ENCODE data around the gene RASGEF1B. TPM values are rescaled to one million over a fixed set of nuclear protein-coding genes. Genes with fewer than 3 reads are reported as not detected.

RASGEF1B gene
- total and polyA plus RNA-seq, 4 donors, result 8.9 to 57.4 (median 32.1) TPM

GRCh38 chr4:81519856-81520255 is 48.1 kb upstream of the RASGEF1B start:
- H3K4me1 ChIP-seq (ENCODE audit: control insufficient read depth in 4 of 4, insufficient read depth in 4 of 4, low read length in 3 of 4), result no peaks in the 10 kb centered on the region
- no peak for DNase-seq (ENCODE audit: low spot score)
- no peak overlapping the region for H3K27ac ChIP-seq (ENCODE audit: low read depth in 1 of 2, low read length in 2 of 2)
- WGBS, result 80% methylated on average over 6 of the region's 6 CpGs
- H3K9me3 ChIP-seq (ENCODE audit: control insufficient read depth in 4 of 4, low read length in 3 of 4), result no peaks in the 10 kb centered on the region
- H3K9ac ChIP-seq (ENCODE audit: low read depth in 1 of 2, low read length in 2 of 2), result no peak overlapping the region
- no peaks in the 10 kb centered on the region for H3K27me3 ChIP-seq (ENCODE audit: control insufficient read depth in 4 of 4, insufficient read depth in 4 of 4, low read length in 3 of 4)
- H3K36me3 ChIP-seq (ENCODE audit: control insufficient read depth in 4 of 4, insufficient read depth in 3 of 4, low read depth in 1 of 4, low read length in 3 of 4), result no peaks in the 10 kb centered on the region
- H3K4me3 ChIP-seq (ENCODE audit: low read depth in 1 of 3, low read length in 3 of 3), result no peak overlapping the region
- TF ChIP-seq TAF1 (conservative IDR thresholded peaks at IDR 0.05), result no peak
- no peak for TF ChIP-seq RXRA (IDR thresholded peaks at IDR 0.05)
- no peak for TF ChIP-seq ATF3 (IDR thresholded peaks at IDR 0.05)
- TF ChIP-seq CTCF (IDR thresholded peaks at IDR 0.05; ENCODE audit: low read depth, low read length, missing input control), result no peak
- no peak for TF ChIP-seq GABPA (IDR thresholded peaks at IDR 0.05 in 1 of 2, conservative IDR thresholded peaks at IDR 0.05 in 1 of 2)
- TF ChIP-seq FOXA2 (IDR thresholded peaks at IDR 0.05), result no peak
- no peak for TF ChIP-seq FOXA1 (IDR thresholded peaks at IDR 0.05)
- no peak for TF ChIP-seq REST (IDR thresholded peaks at IDR 0.05)
- no peak for TF ChIP-seq EGR1 (IDR thresholded peaks at IDR 0.05; ENCODE audit: low read depth in 2 of 2)

- no peak overlapping the region for H3K27ac ChIP-seq (ENCODE audit: low read depth in 1 of 2, low read length in 2 of 2)
- 92% methylated on average over 3 of the region's 3 CpGs for WGBS
- DNase-seq (ENCODE audit: low spot score), result no peak
These were observed 47.7 kb upstream of the RASGEF1B start for GRCh38 chr4:81519427-81519773.

GRCh38 chr4:81518762-81519426 is 47.2 kb upstream of the RASGEF1B start:
- 87% methylated on average over 6 of the region's 6 CpGs for WGBS
- H3K27me3 ChIP-seq (ENCODE audit: control insufficient read depth in 4 of 4, insufficient read depth in 4 of 4, low read length in 3 of 4), result no peaks in the 10 kb centered on the region
- no peaks in the 10 kb centered on the region for H3K9me3 ChIP-seq (ENCODE audit: control insufficient read depth in 4 of 4, low read length in 3 of 4)
- H3K36me3 ChIP-seq (ENCODE audit: control insufficient read depth in 4 of 4, insufficient read depth in 3 of 4, low read depth in 1 of 4, low read length in 3 of 4), result no peaks in the 10 kb centered on the region
- no peak overlapping the region for H3K4me3 ChIP-seq (ENCODE audit: low read depth in 1 of 3, low read length in 3 of 3)
- DNase-seq (ENCODE audit: low spot score), result no peak
- no peak overlapping the region for H3K9ac ChIP-seq (ENCODE audit: low read depth in 1 of 2, low read length in 2 of 2)
- H3K4me1 ChIP-seq (ENCODE audit: control insufficient read depth in 4 of 4, insufficient read depth in 4 of 4, low read length in 3 of 4), result no peaks in the 10 kb centered on the region
- no peak overlapping the region for H3K27ac ChIP-seq (ENCODE audit: low read depth in 1 of 2, low read length in 2 of 2)
- TF ChIP-seq ZBTB33 (IDR thresholded peaks at IDR 0.05), result no peak
- no peak for TF ChIP-seq FOXA1 (IDR thresholded peaks at IDR 0.05)
- no peak for TF ChIP-seq ATF3 (IDR thresholded peaks at IDR 0.05)
- no peak for TF ChIP-seq HNF4G (IDR thresholded peaks at IDR 0.05)
- TF ChIP-seq RXRA (IDR thresholded peaks at IDR 0.05), result no peak
- no peak for TF ChIP-seq GABPA (IDR thresholded peaks at IDR 0.05 in 1 of 2, conservative IDR thresholded peaks at IDR 0.05 in 1 of 2)
- TF ChIP-seq YY1 (IDR thresholded peaks at IDR 0.05), result no peak
- TF ChIP-seq JUND (IDR thresholded peaks at IDR 0.05), result no peak
- TF ChIP-seq MAX (IDR thresholded peaks at IDR 0.05), result no peak
- TF ChIP-seq NR2F2 (IDR thresholded peaks at IDR 0.05), result no peak
- TF ChIP-seq REST (IDR thresholded peaks at IDR 0.05), result no peak

More at GRCh38 chr4:81519427-81519773, 47.7 kb upstream of the RASGEF1B start:
- H3K27me3 ChIP-seq (ENCODE audit: control insufficient read depth in 4 of 4, insufficient read depth in 4 of 4, low read length in 3 of 4), result no peaks in the 10 kb centered on the region
- no peak overlapping the region for H3K4me3 ChIP-seq (ENCODE audit: low read depth in 1 of 3, low read length in 3 of 3)
- no peaks in the 10 kb centered on the region for H3K36me3 ChIP-seq (ENCODE audit: control insufficient read depth in 4 of 4, insufficient read depth in 3 of 4, low read depth in 1 of 4, low read length in 3 of 4)
- no peaks in the 10 kb centered on the region for H3K4me1 ChIP-seq (ENCODE audit: control insufficient read depth in 4 of 4, insufficient read depth in 4 of 4, low read length in 3 of 4)
- no peaks in the 10 kb centered on the region for H3K9me3 ChIP-seq (ENCODE audit: control insufficient read depth in 4 of 4, low read length in 3 of 4)
- TF ChIP-seq HNF4G (IDR thresholded peaks at IDR 0.05), result no peak
- no peak overlapping the region for H3K9ac ChIP-seq (ENCODE audit: low read depth in 1 of 2, low read length in 2 of 2)

All from liver (tissue), 9 donors.